HG02763 (cell line): ENCODE measurements around the gene GTF2H4.
"Not testable (repeated sequence)": the region's sequence is repeated elsewhere in the genome, so short reads cannot be mapped to it uniquely, and the experiment has no call there.

Source experiments
- ATAC-seq: cut with Tn5 transposase; IDR thresholded peaks from one replicate; pipeline ENCODE4 v1.9.1; 2021; ENCODE audit warnings: mild to moderate bottlenecking, moderate library complexity; ENCODE audit not compliant: unreplicated experiment

GTF2H4 gene

DNA sequence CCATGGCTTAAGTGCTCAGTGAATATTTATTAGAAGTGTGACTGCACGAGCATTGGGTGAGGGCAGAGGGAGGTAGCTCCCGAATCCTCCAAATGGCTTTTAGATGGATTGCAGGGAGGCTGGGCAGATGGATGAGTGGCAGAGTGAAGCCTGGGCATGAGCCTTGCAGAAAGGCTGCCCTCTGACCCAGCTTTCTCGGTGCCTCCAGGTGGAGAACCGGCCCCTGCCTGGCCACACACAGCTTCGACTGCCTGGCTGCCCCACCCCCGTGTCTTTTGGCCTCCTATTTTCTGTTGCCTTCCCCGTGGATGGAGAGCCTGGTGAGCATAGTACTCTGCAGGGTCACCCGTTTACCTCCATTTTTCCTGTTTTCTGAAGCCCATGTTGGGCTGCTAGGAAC, 9.5 kb downstream of the GTF2H4 start:
- ATAC-seq = no peak

DNA sequence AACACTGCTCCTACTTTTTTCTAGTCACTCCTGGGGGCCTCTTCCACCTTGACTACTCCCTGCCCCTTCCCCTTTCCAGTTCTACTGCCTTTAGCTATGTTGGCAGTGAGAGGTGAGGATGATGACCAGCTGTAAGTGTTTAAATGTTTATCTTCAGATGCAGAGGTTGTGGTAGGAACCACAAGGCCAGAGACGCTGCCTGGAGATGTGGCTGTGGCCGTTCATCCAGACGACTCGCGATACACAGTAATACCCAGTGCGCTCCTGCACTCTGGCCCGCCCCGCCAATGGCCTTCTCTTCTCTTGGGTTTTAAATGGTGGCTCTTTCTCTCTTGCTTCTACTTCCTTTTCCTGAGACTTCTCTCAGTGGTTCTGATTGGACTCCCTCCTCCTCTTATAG, 10.7 kb downstream of the GTF2H4 start:
- ATAC-seq = no peak

DNA sequence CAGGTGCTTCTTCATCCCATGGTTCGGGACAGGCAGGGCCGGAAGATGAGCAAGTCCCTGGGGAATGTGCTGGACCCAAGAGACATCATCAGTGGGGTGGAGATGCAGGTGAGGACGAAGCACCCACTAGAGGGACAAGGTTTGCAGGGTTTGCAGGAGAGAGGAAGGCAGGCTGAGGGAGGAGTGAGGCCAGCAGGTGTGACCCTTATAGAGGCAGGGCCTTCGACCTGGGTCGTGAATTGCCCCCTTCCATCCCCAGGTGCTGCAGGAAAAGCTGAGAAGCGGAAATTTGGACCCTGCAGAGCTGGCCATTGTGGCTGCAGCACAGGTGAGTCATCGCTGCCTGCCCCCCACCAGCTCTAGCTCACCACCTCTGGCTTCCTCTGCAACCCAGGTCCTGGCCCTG, 14.4 kb downstream of the GTF2H4 start:
- no peak for ATAC-seq

DNA sequence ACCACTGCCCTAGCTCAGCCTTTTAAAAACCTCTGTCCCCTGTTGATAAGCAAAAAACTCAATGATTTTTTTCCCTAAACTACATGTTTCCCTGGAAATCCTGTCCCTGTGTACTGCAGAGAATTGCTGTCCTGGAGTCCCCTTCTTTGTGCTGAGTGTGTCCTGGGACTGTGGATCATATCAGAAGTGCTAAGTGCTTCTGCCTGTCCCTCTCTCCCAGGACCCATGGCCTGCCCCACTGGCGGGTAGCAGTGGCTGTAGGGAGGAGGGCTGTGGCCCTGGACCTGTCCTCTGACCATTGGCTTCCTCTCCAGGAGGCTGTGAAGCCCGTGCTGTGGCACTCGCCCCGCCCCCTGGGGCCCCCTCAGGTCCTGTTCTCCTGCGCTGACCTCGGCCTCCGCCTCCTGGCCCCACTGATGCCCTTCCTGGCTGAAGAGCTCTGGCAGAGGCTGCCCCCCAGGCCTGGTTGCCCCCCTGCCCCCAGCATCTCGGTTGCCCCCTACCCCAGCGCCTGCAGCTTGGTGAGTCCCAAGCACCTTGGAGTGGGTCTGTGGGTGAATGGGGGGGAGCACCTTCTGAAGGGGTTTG, 16.1 kb downstream of the GTF2H4 start:
- not testable (repeated sequence) for ATAC-seq

DNA sequence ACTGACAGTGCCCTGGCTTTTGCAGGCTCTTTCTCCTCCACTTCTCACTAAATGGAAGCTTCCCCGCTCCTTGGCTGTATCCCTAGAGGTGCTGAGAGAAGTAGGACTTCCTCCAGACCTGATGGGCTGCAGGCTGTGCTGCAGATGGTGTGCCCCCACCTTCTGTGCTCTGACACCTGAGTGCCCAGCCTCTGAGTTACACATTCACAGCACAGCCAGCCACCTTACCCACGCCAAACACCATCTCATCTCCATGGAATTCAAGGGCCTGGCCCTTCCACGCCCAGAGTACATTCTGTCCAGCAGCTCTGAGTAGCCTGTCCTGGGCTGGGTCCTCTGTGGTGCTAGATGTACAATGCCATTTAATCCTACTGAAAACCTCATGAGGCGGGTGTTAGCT, 18.6 kb downstream of the GTF2H4 start:
- ATAC-seq = no peak

DNA sequence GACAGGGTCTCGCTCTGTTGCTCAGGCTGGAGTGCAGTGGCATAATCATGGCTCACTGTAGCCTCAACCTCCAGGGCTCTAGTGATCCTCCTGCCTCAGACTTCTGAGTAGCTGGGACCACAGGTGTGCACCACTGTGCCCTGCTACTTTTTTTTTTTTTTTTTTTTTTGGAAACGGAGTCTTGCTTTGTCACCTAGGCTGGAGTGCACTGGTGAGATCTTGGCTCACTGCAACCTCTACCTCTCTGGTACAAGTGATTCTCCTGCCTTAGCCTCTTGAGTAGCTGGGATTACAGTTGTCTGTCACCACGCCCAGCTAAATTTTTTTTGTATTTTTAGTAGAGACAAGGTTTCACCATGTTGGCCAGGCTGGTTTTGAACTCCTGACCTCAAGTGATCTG, 19.1 kb downstream of the GTF2H4 start:
- not testable (repeated sequence) for ATAC-seq

DNA sequence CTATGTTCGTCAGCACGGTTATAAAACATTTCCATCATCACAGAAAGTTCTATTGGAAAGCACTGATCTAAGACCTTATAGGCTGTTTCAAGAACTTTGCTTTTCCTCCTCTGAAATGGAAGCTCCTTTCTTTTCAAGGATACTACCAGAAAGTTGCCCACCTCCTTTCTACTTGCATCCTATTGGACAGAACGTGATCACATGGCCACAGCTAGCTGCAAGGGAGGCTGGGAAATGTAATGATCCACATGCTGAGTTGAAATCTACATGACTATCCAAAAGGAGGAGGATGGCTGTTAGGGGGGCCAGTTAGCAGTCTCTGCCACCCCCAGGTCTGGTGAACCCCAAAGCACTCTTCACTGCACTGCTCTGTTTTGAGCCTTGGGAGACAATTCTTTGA, 20.7 kb downstream of the GTF2H4 start:
- ATAC-seq = no peak

DNA sequence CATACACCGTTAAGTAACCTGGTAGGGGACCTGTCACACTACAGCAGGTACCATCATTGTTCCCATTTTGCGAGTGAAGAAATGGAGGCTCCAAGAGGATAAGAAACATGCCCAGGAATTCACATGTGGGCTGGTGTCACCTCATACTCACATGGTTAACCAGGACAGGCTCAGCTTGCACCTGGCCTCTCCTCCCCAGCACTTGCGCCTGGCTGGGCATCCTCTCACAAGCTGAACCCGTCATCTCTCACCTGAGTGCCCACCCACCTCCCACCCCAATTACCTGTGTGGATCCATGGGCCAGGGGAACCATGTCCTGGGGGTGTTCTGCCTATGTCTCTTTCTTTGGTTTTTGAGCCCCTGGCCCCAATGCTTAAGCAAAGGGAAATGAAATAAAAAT, 22.5 kb downstream of the GTF2H4 start:
- no peak for ATAC-seq

DNA sequence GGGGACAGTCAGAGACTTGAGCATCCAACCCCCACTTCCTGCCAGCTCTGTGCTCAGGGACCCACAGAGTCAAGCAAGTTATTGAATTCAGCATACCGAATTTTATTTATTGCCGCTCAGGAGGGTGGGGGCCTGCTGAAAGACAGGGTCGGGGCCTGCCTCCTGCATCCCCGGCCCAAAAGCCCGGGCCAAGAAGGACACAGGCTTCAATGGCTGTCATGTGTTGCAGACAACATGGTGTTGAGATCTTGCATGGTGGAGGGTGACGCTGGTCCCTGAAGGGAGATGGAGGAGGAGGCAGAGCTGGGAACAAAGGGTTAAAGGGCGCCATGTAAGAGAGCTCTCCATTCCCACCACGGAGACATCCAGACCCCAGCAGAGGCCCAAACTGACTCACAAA, 23.3 kb downstream of the GTF2H4 start:
- no peak for ATAC-seq

DNA sequence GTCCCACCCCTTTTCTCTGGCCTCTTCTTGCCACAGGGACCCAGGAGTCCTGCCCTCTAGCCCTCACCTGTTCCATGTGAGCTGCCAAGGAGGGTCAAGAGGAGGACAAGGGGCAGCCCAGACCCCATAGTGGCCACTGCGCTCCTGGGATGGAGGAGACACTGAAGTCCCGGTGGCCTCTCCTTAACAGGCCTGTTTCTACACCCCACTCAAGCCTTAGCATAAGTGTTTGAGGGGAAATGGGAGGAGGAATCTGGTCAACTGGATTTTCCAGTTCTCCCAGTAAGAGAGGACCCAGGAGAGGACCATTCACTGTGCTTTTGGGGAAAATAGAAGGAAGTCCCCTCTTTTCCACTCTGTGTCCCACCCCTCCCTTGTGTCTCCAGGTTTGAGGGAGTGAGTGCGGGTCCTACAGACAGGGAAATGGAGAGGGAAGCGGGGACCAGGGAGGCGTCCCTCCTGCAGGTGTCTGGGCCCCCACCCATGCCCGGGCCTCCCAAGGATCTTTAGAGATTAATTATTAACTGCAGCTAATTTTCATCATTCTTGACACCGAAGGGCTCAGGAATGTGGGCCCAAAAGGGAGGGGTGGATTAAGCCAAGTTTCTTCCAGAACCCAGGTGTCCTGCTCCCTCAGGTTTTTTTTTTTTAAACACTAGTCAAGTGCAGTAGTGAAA, 24.1 kb downstream of the GTF2H4 start, which contains the start of gene SFTA2:
TSS of gene SFTA2 (minus strand) at position 202 of the 677 bp plus-strand sequence. CDS start at position 128, 74 bp downstream.
- ATAC-seq = no peak

DNA sequence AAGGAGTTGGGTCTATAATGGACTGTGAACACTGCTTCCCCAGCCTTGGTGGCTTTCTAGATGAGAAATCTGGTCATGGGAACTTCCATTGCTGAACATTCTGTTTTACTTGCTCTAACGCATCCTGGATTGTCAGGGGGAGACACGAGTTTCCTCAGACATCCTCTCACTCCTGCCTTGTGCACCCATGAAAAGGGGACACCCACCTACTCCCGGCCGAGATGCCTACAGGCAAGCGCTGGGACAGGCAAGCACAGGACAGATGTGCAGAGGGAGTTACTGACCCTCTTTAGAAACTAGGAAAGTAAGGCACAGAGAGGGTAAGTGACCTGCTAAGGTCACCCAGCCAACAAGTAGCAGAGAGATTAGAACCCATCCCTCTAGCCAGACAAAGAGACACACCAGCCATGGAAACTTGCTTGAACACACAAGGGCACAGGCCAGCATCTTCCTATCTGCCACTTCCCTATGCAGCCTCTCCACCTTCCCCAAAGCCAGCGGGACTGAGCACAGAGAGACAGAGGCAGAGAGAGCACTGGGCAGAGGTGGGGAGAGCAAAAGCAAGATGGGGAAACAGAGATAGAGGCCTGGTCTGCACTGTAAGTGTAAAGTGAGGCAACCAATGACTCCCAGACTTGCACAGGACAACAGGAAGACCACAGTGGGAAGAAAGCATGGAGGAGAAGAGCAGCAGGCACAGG, 24.8 kb downstream of the GTF2H4 start:
- ATAC-seq = no peak

DNA sequence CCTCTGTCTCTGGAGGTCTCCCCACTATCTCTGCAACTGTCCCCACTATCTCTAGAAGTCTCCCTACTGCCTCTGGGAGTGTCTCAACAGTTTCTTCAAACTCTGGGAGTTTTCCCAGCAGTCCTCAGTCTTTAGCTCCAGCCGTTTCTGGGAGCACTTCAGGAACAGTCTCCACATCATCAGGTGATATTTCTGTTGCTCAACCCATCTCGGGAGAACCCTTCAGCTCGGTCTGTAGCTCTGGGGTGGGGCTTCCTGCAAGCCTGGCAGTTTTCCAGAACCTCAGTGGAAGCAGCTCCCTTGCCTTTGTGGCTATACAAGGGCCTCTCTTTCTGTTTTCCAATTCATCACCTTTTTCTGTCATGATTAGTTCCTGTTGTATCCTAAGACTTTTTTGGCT, 27.0 kb downstream of the GTF2H4 start:
- no peak for ATAC-seq

DNA sequence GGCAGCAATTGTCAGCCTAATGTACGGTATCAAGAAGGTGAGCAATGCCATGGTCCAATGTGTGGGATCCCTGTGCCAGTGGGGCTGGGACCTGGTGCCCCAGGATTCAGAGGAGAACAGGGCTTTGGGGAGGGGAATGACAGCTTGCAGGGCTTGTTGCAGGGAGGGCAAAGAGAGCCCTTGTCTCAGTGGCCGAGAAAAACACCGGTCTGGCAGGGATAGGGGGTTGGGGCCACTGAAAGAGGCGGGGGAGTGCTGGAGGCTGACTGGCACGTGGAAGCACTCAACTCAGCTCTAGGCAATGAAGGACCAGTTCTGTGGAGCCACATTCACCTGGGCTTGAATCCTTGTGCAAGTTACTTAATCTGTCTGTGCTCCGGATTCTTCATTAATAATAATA, 29.3 kb downstream of the GTF2H4 start:
- no peak for ATAC-seq

DNA sequence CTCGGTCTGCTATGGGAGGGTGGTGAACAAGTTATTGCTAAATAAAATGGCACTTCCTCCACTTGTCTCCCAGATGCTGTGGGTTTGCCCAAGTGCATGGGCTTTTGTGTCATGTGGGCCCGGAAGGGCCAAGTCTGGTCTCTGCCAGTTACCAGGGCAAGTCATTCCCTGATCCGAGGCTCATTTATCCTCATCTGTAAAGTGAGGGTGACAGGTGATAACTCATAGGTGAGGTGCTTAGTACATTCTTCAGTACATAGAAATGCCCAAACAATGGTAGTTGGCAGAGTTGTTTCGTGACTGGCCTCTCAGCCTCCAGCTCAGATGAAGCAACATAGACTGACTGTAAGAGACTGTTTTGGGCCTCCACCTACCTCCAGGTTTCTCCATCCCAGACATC, 30.7 kb downstream of the GTF2H4 start:
- no peak for ATAC-seq

DNA sequence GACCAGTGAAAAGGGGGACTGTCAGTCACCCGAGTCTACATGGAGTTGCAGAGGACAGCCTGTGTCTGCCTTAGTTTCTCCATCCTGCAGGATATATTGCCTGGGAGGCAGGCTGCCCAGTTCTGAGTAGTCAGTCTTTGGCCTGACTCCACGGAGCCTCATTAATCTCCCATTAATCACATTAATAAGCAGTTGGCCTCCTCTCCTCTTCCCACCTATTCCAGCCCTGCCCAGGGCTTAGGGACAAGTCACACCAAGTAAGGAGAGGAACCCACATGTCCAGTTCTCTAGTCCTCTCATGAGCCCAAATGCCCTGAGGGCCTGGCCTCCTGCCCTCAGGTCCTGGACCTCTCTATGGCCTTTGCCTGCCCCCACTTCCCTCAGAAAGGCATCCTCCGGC, 31.5 kb downstream of the GTF2H4 start:
- no peak for ATAC-seq

DNA sequence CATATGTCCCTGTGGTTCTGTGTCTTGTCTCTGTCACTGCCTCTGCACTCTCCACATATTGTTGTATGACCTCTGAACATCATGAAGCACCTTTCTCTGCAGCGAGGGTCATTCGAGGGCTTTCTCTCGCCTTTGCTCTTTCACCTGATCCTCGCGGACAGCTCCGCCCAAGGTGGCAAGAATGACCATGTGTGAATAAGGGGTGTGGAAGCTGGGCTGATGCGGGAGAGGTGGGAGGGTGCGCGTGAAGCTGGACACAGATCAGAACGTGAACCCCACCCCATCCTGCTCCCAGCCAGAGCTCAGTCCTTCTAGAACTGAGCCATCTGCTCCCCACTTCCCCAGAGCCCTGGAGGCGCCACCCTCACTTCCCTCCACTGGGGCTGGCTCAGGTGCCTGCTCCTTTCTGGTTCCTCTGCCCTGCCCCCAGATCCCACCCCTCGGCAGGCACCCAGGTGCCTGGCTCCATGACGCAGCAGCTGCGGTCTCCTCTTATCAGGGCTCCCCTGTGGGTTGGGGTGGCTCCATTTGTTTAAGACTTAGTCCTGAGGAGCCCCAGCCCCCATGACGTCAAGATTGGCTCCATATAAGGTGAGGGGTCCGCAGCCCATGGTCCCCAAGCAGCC, 32.5 kb downstream of the GTF2H4 start, which contains the start of gene MUCL3:
TSS of gene MUCL3 (plus strand) at position 613 of the 626 bp plus-strand sequence. CDS start 27 bp downstream, outside the sequence.
- ATAC-seq = no peak

DNA sequence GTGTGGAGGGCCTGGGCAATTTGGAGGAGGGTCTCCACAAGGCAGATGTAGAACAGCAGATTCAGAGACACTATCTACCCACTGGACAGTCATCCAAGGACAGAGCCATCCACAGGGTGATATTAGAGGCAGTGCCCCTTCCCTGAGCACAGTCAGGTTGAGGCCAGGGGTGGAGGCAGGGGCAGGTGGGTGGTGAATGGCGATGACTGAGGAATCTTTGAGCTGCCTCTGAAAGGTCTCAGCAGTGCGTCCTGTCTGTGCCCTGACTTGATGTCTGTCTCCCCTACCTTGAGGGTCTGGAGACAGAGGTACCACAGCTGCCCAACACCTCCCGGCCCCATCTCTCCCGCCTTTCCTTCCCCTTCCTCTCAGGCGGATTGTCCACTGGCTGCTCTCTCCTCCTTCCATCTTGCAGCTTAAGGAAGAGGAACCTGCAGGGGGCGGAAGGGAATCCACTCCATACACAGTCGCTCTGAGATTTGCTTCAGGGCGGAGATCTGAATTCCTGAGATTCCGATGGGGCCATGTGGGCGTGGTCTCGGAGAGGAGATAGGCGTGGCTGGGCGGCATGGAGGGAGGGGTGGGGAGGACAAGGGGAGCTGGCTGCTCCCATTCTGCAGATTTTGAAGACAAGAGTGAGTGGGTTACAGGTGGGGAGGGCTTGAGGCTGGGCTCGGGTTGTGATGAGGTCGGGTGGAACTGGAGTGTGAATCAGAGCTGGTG, 34.5 kb downstream of the GTF2H4 start:
- no peak for ATAC-seq

DNA sequence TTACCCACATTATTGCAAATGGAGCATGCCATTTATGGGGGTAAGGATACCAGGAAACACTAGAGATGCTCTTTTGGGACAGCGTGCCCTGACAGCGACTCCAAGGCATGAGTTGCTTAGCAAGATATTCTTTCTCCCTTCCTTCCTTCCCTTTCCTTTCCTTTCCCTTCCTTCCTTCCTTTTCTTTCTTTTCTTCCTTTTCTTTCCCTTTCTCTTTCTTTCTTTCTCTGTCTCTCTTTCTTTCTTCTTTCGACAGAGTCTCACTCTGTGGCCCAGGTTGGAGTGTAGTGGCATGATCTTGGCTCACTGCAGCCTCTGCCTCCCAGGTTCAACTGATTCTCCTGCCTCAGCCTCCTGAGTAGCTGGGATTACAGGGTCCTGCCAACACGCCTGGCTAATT, 36.0 kb downstream of the GTF2H4 start:
- no peak for ATAC-seq

DNA sequence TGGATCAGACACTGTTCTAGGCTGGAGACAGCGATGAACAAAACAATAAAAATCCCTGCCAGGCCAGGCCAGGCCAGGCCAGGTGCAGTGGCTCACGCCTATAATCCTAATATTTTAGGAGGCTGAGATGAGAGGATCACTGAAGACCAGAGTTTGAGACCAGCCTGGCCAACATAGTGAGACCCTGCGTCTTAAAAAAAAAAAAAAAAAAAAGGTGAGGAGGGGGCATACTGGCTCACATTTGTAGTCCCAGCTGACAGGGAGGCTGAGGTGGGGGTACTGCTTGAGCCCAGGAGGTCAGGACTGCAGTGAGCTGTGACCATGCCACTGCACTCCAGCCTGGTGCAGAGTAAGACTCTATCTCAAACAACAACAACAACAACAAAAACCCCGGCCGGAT, 37.3 kb downstream of the GTF2H4 start:
- ATAC-seq = no peak

DNA sequence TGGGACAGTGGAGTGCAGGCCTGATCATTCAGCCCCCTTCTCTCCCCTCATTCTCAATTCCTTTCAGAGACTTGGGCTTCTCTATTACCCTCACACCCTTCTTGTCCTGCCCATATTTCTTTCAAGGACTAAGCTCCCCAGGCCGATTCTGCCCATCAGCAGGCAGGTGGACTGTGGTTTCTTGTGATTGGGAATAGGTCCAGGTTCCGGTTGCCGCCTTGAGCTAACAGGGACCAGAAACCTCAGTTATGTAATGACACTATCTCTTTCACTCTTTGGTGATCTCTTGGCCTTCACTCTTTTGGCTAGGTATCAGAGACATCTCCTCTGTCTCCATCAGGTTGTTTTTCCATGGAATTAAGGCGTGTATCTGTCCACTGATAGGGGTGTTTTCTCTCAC, 39.2 kb downstream of the GTF2H4 start:
- ATAC-seq = no peak

DNA sequence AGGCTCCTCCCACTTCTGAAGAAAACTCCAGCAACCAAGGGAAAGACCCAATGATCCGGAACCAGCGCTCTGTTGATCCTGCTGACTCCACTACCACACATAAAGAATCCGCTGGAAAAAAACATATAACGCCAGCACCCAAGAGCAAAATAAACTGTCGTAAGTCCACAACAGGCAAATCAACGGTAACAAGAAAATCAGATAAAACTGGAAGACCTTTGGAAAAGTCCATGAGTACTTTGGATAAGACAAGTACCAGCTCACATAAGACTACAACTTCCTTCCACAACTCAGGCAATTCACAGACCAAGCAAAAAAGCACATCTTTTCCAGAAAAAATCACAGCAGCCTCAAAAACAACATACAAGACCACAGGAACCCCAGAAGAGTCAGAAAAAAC, 40.8 kb downstream of the GTF2H4 start:
- no peak for ATAC-seq
